Prostate gland (tissue), 2 donors: ENCODE data around the gene CDH5.

Experiments used
- POLR2A ChIP-seq: fragments of 450-650 bp; IDR thresholded peaks from one replicate; pipeline ENCODE4 v1.6.1; 2016; ENCODE audit warnings: antibody characterized with exemption, mild to moderate bottlenecking
- POLR2AphosphoS5 ChIP-seq: sonication (generic); formaldehyde crosslinking; IDR thresholded peaks from one replicate; pipeline ENCODE4 v1.6.1; 2017; ENCODE audit warnings: antibody characterized with exemption
- TF ChIP-seq, protein P1 (sequence below), 4 experiments: fragments of 200-600 bp in 2 of 4; fragments of 450-650 bp in 2 of 4; sonication (generic) in 2 of 4; IDR thresholded peaks; 1 replicate in 3 of 4; 2 replicates in 1 of 4; pipeline ENCODE4 v1.5.1; 2016 to 2019; ENCODE audit warnings: antibody characterized with exemption in 4 of 4, mild to moderate bottlenecking in 2 of 4, moderate library complexity in 2 of 4

DNA sequence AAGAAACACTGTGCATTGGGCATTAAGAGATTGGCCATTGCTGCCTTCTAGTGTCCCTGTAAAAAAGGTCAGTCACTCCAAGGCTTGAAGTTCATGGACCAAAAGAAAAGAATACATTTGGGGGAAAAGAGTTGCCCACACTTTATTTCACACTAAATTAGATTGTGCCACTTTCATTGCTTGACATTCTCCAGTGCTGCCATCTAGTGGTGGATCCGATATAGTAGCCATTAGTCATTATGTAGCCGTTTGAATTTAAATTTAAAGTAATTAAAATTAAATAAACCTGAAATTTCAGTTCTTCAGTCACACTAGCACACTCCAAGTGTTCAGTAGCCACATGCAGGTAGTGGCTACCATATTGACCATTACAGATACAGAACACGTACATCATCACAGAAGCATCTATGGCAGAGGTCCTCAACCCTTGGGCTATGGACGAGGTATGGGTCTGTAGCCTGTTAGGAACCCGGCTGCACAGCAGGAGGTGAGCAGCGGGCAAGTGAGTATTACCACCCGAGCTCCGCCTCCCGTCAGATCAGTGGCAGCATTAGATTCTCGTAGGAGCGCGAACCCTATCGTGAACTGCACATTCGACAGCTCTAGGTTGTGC lies 21.9 kb upstream of the CDH5 start:
- TF ChIP-seq, protein P1, sequence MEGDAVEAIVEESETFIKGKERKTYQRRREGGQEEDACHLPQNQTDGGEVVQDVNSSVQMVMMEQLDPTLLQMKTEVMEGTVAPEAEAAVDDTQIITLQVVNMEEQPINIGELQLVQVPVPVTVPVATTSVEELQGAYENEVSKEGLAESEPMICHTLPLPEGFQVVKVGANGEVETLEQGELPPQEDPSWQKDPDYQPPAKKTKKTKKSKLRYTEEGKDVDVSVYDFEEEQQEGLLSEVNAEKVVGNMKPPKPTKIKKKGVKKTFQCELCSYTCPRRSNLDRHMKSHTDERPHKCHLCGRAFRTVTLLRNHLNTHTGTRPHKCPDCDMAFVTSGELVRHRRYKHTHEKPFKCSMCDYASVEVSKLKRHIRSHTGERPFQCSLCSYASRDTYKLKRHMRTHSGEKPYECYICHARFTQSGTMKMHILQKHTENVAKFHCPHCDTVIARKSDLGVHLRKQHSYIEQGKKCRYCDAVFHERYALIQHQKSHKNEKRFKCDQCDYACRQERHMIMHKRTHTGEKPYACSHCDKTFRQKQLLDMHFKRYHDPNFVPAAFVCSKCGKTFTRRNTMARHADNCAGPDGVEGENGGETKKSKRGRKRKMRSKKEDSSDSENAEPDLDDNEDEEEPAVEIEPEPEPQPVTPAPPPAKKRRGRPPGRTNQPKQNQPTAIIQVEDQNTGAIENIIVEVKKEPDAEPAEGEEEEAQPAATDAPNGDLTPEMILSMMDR (IDR thresholded peaks at IDR 0.05): peak; percentile 55 to 65 (median 58)
- TF ChIP-seq POLR2A: no peak
- no peak for TF ChIP-seq POLR2AphosphoS5
